Gastrocnemius medialis (tissue), 4 donors: ENCODE measurements around the gene POLR3E. TPM values are rescaled to one million over a fixed set of nuclear protein-coding genes. Genes with fewer than 3 reads are reported as not detected.
A peak's percentile ranks its signal among the peaks of the same experiment; 100 is the strongest.

Experiments used
- ATAC-seq, 2 donors: fragments of 150-250 bp; one replicate each; pipeline ENCODE4 v1.9.1; 2016
- DNase-seq, 2 donors: peaks; one replicate each; pipeline ENCODE4 v3.0.0-alpha.2; 2019
- H3K27ac ChIP-seq, 4 donors: fragments of 200-600 bp; sonication (generic); 1 replicate in 1 of 4; 2 replicates in 3 of 4; pipeline ENCODE4 v1.5.1; 2016 to 2018; ENCODE audit warnings: mild to moderate bottlenecking in 2 of 4, moderate library complexity in 1 of 4
- H3K27me3 ChIP-seq, 3 donors: fragments of 200-600 bp; sonication (generic) in 2 of 3; 1 replicate in 1 of 3; 2 replicates in 2 of 3; pipeline versions ENCODE4 v1.5.1 to v1.6.0; 2016 to 2019; ENCODE audit warnings: mild to moderate bottlenecking in 1 of 3, moderate library complexity in 1 of 3
- H3K36me3 ChIP-seq, 2 donors: fragments of 200-600 bp; sonication (generic) in 1 of 2; one replicate each; pipeline ENCODE4 v1.5.1; 2017 to 2018
- H3K4me1 ChIP-seq, 2 donors: fragments of 200-600 bp; sonication (generic) in 1 of 2; one replicate each; pipeline ENCODE4 v1.5.1; 2016 to 2017; ENCODE audit warnings: mild to moderate bottlenecking in 2 of 2
- H3K4me3 ChIP-seq, 4 donors: fragments of 200-600 bp; sonication (generic) in 3 of 4; 1 replicate in 1 of 4; 2 replicates in 3 of 4; pipeline ENCODE4 v1.5.1; 2016 to 2019; ENCODE audit warnings: mild to moderate bottlenecking in 2 of 4
- H3K9me3 ChIP-seq, 3 donors: fragments of 200-600 bp; sonication (generic) in 2 of 3; 1 replicate in 1 of 3; 2 replicates in 2 of 3; pipeline ENCODE4 v1.5.1; 2016 to 2019
- CTCF ChIP-seq, 5 experiments: fragments of 450-650 bp in 3 of 5; fragments of 200-600 bp in 2 of 5; sonication (generic) in 2 of 5; IDR thresholded peaks in 4 of 5; conservative IDR thresholded peaks in 1 of 5; 1 replicate in 4 of 5; 2 replicates in 1 of 5; pipeline ENCODE4 v1.5.1; 2016 to 2019; ENCODE audit warnings: antibody characterized with exemption in 5 of 5, mild to moderate bottlenecking in 3 of 5, moderate library complexity in 3 of 5
- POLR2A ChIP-seq, 2 donors: fragments of 450-650 bp; IDR thresholded peaks; one replicate each; pipeline ENCODE4 v1.6.1; 2017; ENCODE audit warnings: antibody characterized with exemption in 2 of 2, mild to moderate bottlenecking in 2 of 2, moderate library complexity in 2 of 2
- in situ Hi-C, 4 donors: fragments of 200-750 bp; cut with MboI; loops; one replicate each; pipeline versions ENCODE4 v1.15.0 to v1.8.0; 2017; ENCODE audit warnings: low sequenced_read_pairs in 4 of 4
- intact Hi-C: fragments of 100-400 bp; cut with DNase I; formaldehyde crosslinking; loops from one replicate; pipeline ENCODE4 v1.15.1; 2023; ENCODE audit warnings: low total_unique reads
- total RNA-seq, 4 donors: library from RNA; depleted of rRNA; stranded (reverse); fragments of >200 nt; gene quantifications; one replicate each; pipeline versions ENCODE4 v1.1.0 to v1.2.3, GENCODE V29; 2016

The POLR3E gene
- total RNA-seq, 4 donors from 2014 or later, result 105 to 182 (median 116) TPM

DNA sequence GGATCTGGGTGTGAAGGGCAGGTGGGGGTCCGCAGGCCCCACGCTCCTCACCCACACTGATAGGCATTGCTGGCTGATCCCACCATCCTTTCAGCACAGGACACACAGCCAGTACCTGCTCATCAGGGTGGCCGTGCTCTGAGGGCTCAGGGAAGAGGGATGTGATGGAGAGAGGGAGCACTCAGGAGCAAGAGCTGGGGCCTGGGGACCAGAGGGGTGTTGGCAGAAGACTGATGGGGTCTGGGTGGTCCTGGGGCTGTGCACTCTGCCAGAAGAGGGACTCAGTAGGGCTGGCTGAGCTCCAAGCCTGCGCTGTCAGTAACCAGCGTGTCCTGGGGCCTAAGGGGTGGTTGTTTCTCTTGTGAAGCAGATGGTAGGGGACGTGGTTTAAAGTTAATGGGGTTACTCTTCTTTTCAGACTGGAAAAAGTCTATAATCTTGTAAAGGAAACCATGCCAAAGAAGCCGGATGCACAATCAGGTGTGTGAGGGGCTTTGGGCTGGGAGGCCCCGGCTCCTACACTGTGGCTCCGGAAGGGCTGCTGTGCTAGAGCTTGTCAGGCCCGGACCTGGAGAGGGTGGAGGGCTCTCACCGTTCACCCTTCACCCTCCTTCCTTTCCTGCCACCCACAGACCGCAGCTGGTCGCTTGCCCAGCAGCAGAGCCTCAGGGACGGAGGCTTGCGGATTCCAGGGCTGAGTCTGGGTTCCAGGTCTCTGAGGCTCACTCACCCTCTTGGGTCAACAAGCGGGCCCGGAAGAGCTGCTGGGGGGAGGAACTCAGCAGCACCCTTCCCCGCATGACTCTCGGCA, 27.8 kb downstream of the POLR3E start:
- DNase-seq, result no peak
- in situ Hi-C loops (loop anchor here in 2 of 4 donors (10.0 to 25.0 kb wide), 2 partner anchors 1138 to 1170 kb away; partner anchors contain the start of genes DNAH3 (in 1 of the 2) and LDAF1 (in 1 of the 2)), intact Hi-C loops (loop anchor here (5.0 kb wide), 2 partner anchors 97 to 1138 kb away; no protein-coding TSS in a partner anchor)
- TF ChIP-seq POLR2A (IDR thresholded peaks at IDR 0.05) (no peak), CTCF (IDR thresholded peaks at IDR 0.05 in 4 of 5, conservative IDR thresholded peaks at IDR 0.05 in 1 of 5) (no peak)
- no peak overlapping the region for H3K4me3 ChIP-seq
- H3K27me3 ChIP-seq, result no peaks in the 10 kb centered on the region
- H3K36me3 ChIP-seq, result peaks cover 0 to 72% of the 10 kb centered on the region in 2 donors
- peak overlapping the region in 1 of 4 donors; percentile 54 for H3K27ac ChIP-seq
- peaks cover 10% of the 10 kb centered on the region in 2 donors for H3K4me1 ChIP-seq
- H3K9me3 ChIP-seq, result no peaks in the 10 kb centered on the region
- ATAC-seq, result no peak

DNA sequence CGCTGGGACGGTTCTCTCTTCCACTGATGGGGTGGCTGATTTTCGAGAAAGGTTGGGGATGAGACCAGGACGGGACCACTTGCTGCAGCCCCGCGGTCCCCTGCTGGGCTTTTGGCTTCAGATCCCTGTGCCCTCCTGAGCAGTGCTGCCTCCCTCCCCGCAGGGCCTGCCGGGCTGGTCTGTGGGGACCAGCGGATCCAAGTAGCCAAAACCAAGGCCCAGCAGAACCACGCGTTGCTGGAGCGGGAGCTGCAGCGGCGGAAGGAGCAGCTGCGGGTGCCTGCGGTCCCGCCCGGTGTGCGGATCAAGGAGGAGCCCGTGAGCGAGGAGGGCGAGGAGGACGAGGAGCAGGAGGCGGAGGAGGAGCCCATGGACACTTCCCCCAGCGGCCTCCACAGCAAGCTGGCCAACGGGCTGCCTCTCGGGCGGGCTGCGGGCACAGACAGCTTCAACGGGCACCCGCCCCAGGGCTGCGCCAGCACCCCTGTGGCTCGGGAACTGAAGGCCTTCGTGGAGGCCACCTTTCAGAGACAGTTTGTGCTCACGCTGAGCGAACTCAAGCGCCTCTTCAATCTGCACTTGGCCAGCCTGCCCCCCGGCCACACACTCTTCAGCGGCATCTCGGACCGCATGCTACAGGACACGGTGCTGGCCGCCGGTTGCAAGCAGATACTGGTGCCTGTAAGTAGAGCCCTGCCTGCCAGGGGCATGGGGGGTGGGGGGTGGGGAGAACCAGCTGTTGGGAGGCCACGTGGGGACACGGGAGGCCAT, 28.6 kb downstream of the POLR3E start:
- peak in 1 of 2 donors; percentile 60 for DNase-seq
- Histone ChIP-seq H3K4me3 (no peak overlapping the region), H3K36me3 (peaks cover 0 to 72% of the 10 kb centered on the region in 2 donors), H3K27ac (peak overlapping the region in 3 of 4 donors; percentile 14 to 54 (median 19)), H3K4me1 (peaks cover 10% of the 10 kb centered on the region in 2 donors), H3K9me3 (no peaks in the 10 kb centered on the region), H3K27me3 (no peaks in the 10 kb centered on the region)
- TF ChIP-seq CTCF (IDR thresholded peaks at IDR 0.05 in 4 of 5, conservative IDR thresholded peaks at IDR 0.05 in 1 of 5), result no peak
- no peak for TF ChIP-seq POLR2A (IDR thresholded peaks at IDR 0.05)
- in situ Hi-C loops, result loop anchor here in 2 of 4 donors (10.0 to 25.0 kb wide), 2 partner anchors 1138 to 1171 kb away; partner anchors contain the start of genes DNAH3 (in 1 of the 2) and LDAF1 (in 1 of the 2)
- no peak for ATAC-seq
- intact Hi-C loops, result no loop called here

DNA sequence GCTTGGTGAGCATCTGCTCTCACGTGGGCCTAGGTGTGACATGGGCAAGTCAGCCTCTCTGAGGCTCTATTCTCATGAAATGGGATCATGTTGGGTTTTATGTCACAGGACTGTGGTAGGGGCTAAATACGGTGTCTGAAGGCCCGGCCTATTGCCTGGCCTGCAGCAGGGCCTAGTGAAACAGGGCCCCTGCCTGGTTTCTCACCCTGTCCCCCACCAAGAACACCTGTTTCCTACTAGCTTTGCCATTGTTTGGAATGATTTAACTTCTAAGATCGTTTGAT, 29.1 kb downstream of the POLR3E start:
- Histone ChIP-seq H3K27ac (peak overlapping the region in 2 of 4 donors; percentile 11 to 54), H3K4me1 (peaks cover 10% of the 10 kb centered on the region in 2 donors), H3K9me3 (no peaks in the 10 kb centered on the region), H3K36me3 (peaks cover 0 to 74% of the 10 kb centered on the region in 2 donors), H3K4me3 (no peak overlapping the region), H3K27me3 (no peaks in the 10 kb centered on the region)
- intact Hi-C loops (no loop called here), in situ Hi-C loops (loop anchor here in 2 of 4 donors (10.0 to 25.0 kb wide), 2 partner anchors 1139 to 1172 kb away; partner anchors contain the start of genes DNAH3 (in 1 of the 2) and LDAF1 (in 1 of the 2))
- no peak for TF ChIP-seq CTCF (IDR thresholded peaks at IDR 0.05 in 4 of 5, conservative IDR thresholded peaks at IDR 0.05 in 1 of 5)
- no peak for TF ChIP-seq POLR2A (IDR thresholded peaks at IDR 0.05)
- peak; percentile 33 to 61 for ATAC-seq
- DNase-seq, result no peak

DNA sequence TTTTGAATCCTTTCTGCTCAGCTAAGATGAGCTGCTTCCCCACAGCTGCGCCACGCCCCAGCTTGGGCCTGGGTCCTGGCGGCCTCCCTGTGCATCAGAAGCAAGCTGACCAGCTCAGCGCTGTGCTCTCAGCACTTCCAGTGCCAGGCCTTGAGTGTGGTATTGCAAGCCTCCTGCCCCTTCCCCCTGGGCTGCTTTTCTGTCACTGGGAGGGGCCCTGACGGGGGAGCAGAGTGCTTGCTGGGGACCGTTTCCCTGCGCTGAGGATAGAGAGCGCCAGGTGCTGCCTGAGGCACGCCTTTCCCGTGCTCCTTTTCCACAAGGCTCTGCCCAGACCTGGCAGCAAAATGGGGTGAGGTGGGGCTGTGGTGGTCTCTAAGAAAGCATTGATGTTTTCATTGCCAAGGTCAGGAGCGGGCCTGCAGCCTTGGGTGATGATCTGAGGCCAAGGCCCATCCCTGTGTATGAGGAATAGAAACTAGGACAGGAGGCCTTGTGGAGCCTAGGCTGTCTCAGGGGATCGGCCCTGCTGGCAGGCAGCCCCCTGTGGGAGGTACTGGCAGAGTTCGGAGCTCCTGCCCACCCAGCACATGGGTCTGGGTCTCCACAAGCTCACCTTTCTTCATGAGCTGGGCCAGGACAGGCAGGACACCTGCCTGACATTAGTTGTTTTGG, 29.7 kb downstream of the POLR3E start:
- no peaks in the 10 kb centered on the region for H3K27me3 ChIP-seq
- intact Hi-C loops, result no loop called here
- H3K4me1 ChIP-seq, result peaks cover 4% of the 10 kb centered on the region in 2 donors
- no peaks in the 10 kb centered on the region for H3K9me3 ChIP-seq
- peak overlapping the region in 2 of 4 donors; percentile 11 to 54 for H3K27ac ChIP-seq
- DNase-seq, result no peak
- peaks cover 0 to 80% of the 10 kb centered on the region in 2 donors for H3K36me3 ChIP-seq
- ATAC-seq, result no peak
- in situ Hi-C loops, result loop anchor here in 2 of 4 donors (10.0 to 25.0 kb wide), 2 partner anchors 1140 to 1172 kb away; partner anchors contain the start of genes DNAH3 (in 1 of the 2) and LDAF1 (in 1 of the 2)
- H3K4me3 ChIP-seq, result no peak overlapping the region
- TF ChIP-seq POLR2A (IDR thresholded peaks at IDR 0.05) (no peak), CTCF (IDR thresholded peaks at IDR 0.05 in 4 of 5, conservative IDR thresholded peaks at IDR 0.05 in 1 of 5) (no peak)
